K562 (cell line): ENCODE results near the gene KLF5.

Source experiments
- BHLHE40 ChIP-seq: IDR thresholded peaks from 2 replicates; pipeline ENCODE4 v1.6.1; 2011; ENCODE audit warnings: low read length, improper control_type of control experiment
- CHCHD3 ChIP-seq: fragments of 250-450 bp; sonication (Bioruptor Pico); IDR thresholded peaks from 2 replicates; pipeline ENCODE4 v2.1.2; 2022; ENCODE audit warnings: mild to moderate bottlenecking
- CTCF ChIP-seq, 3 experiments: IDR thresholded peaks in 2 of 3; conservative IDR thresholded peaks in 1 of 3; 2 replicates each; pipeline ENCODE4 v1.5.1; 2011 to 2012; ENCODE audit warnings: low read length in 3 of 3, mild to moderate bottlenecking in 3 of 3, control low read depth in 2 of 3, improper control_type of control experiment in 1 of 3, inconsistent platforms in 1 of 3, low read depth in 1 of 3, mixed read lengths in 1 of 3, moderate library complexity in 1 of 3; ENCODE audit not compliant: insufficient read depth in 2 of 3
- EZH2 ChIP-seq: IDR thresholded peaks from 2 replicates; pipeline ENCODE4 v1.6.1; 2012; ENCODE audit warnings: low read depth, mild to moderate bottlenecking, inconsistent platforms, low read length, borderline replicate concordance
- FOXM1 ChIP-seq, 2 experiments: fragments of 450-650 bp in 1 of 2; sonication (generic) in 1 of 2; formaldehyde crosslinking in 1 of 2; IDR thresholded peaks; 2 replicates each; pipeline versions ENCODE4 v1.6.1 to v1.9.0; 2017 to 2022; ENCODE audit warnings: low read depth in 2 of 2, mild to moderate bottlenecking in 2 of 2, missing genetic modification reagents in 1 of 2, moderate library complexity in 1 of 2
- NCOA4 ChIP-seq: fragments of 450-650 bp; IDR thresholded peaks from 2 replicates; pipeline ENCODE4 v1.6.1; 2018; ENCODE audit warnings: mild to moderate bottlenecking; ENCODE audit not compliant: partially characterized antibody
- NFRKB ChIP-seq: fragments of 450-650 bp; IDR thresholded peaks from 2 replicates; pipeline ENCODE4 v1.6.1; 2016; ENCODE audit warnings: low read depth
- ZBTB12 ChIP-seq: fragments of 250-450 bp; sonication (Bioruptor Pico); IDR thresholded peaks from 2 replicates; pipeline ENCODE4 v1.4.0; 2020
- TF ChIP-seq, protein P1 (sequence below): fragments of 250-450 bp; sonication (Bioruptor Pico); IDR thresholded peaks from 2 replicates; pipeline ENCODE4 v1.8.0; 2021; ENCODE audit warnings: mild to moderate bottlenecking, moderate library complexity

- TF ChIP-seq NFRKB: no peak
- TF ChIP-seq NCOA4: no peak
- no peak for TF ChIP-seq FOXM1 (IDR thresholded peaks at IDR 0.05; ENCODE audit: low read depth)
- no peak for TF ChIP-seq FOXM1 (CRISPR knock-in tag; IDR thresholded peaks at IDR 0.05; ENCODE audit: low read depth)
- TF ChIP-seq CTCF (IDR thresholded peaks at IDR 0.05 in 2 of 3, conservative IDR thresholded peaks at IDR 0.05 in 1 of 3; ENCODE audit: insufficient read depth in 2 of 3, low read depth in 1 of 3, low read length in 3 of 3): no peak
- TF ChIP-seq EZH2: no peak
- TF ChIP-seq, protein P1, sequence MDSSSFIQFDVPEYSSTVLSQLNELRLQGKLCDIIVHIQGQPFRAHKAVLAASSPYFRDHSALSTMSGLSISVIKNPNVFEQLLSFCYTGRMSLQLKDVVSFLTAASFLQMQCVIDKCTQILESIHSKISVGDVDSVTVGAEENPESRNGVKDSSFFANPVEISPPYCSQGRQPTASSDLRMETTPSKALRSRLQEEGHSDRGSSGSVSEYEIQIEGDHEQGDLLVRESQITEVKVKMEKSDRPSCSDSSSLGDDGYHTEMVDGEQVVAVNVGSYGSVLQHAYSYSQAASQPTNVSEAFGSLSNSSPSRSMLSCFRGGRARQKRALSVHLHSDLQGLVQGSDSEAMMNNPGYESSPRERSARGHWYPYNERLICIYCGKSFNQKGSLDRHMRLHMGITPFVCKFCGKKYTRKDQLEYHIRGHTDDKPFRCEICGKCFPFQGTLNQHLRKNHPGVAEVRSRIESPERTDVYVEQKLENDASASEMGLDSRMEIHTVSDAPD: no peak
- no peak for TF ChIP-seq ZBTB12 (CRISPR knock-in tag)
- TF ChIP-seq BHLHE40: no peak
- no peak for TF ChIP-seq CHCHD3
These were observed 48.7 kb downstream of the KLF5 start for GRCh38 chr13:73107481-73107880.
